ENCODE results near the gene RPL3. TPM values are rescaled to one million over a fixed set of nuclear protein-coding genes. Genes with fewer than 3 reads are reported as not detected.
A peak's percentile ranks its signal among the peaks of the same experiment; 100 is the strongest.

RPL3 gene
- total RNA-seq, 1 experiment from 2014 or later = 3,009 TPM

DNA sequence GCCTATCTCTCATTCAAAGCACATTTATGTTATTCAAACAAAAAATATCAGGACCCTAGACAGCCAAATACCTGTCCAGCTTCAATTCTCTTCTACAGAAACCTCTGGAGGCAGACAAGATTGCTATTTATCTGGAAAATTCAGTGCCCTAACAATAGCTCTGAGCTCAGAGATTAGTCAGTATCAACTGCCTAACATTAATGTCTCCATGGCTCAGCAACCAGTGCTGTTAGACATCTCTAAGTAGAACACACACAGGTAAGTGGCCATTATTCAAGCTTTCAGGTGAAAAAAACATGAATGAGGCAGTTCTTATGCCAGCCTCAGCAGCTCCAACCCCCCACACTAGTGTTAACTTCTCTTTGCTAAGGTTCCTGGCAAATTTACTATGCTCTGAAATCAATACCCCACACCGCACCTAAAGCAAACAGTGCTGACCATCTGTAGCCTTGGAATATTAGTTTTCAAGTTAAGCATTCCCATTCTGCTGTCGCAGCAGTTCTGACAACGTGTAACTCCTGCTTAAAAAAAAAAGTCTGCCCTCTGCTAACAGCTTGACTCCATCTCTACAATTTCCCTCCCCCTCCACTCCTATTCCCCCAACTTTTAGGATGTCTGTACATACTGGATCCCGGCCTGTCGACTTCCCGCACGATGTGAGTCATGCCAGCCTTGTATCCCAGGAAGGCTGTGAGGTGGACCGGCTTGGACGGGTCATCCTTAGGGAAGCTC is 1.5 kb downstream of the RPL3 start (continued):
- TF ChIP-seq ZNF671 (CRISPR knock-in tag; IDR thresholded peaks at IDR 0.05) (no peak), CREB1 (CRISPR knock-in tag; IDR thresholded peaks at IDR 0.05) (no peak), RORB (CRISPR knock-in tag; IDR thresholded peaks at IDR 0.05) (0 out of 2 replicates have a peak, but pooled peaks have one; percentile 2), EMX1 (CRISPR knock-in tag; IDR thresholded peaks at IDR 0.05) (0 out of 2 replicates have a peak, but pooled peaks have one; percentile 74)

DNA sequence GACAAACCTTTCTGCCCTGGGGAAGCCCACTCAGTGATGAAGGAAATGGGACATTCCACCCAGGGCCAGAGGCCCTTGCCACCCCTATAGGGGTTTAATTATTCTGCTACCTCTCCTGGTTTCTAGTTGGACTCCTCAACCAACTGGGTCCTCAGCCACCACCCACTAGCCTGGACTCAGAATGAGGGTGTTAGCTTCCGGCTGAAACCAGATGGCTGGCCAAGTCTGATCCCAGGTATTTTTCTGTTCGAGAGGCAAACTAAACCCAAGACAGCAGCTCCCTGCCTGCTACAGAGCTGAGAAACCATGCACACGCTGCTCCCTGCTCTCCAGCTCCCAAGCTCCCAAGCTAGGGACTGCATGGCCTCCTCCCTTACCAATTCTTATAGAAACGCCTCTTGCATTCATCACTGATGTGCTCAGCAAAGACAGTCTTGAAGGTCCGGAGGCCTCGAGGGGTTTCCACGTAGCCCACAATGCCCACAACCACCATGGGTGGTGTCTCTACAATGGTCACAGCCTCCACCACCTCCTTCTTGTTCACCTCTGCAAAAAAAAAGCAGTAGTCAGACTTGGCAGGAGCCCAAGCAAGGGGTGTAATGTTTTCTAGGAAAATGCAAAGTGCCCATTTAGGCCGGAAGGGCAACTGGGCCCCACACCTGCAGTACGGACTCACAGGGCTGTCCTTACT is 2.2 kb downstream of the RPL3 start:
- H3K4me1 Mint-ChIP-seq = peaks cover 56% of the 10 kb centered on the region
- ChIA-PET POLR2A (interaction anchor here (0.6 to 1.8 kb wide), 3 partner anchors 67 to 1029 kb away, joined by 4 to 5 read pairs (median 5); no protein-coding TSS in a partner anchor), CTCF (interaction anchor here (0.5 to 3.1 kb wide), 11 partner anchors 14 to 203 kb away, joined by 3 to 24 read pairs (median 4); partner anchors contain the start of gene ATF4)
- ATAC-seq (no peak), DNase-seq (ENCODE audit: low spot score) (no peak)
- H3K27ac Mint-ChIP-seq = peak overlapping the region; percentile 100
- H3K27me3 Mint-ChIP-seq (ENCODE audit: low read depth) = peaks cover 4% of the 10 kb centered on the region; the same call in 1 of the 2 replicates
- H3K36me3 Mint-ChIP-seq = peaks cover 72% of the 10 kb centered on the region
- TF ChIP-seq ZNF232 (CRISPR knock-in tag; IDR thresholded peaks at IDR 0.05) = no peak
- TF ChIP-seq NFATC4 (CRISPR knock-in tag; IDR thresholded peaks at IDR 0.05) = 0 out of 2 replicates have a peak, but pooled peaks have one; percentile 40
- H3K4me3 Mint-ChIP-seq = peak overlapping the region; percentile 99
- H3K9me3 Mint-ChIP-seq = no peaks in the 10 kb centered on the region

DNA sequence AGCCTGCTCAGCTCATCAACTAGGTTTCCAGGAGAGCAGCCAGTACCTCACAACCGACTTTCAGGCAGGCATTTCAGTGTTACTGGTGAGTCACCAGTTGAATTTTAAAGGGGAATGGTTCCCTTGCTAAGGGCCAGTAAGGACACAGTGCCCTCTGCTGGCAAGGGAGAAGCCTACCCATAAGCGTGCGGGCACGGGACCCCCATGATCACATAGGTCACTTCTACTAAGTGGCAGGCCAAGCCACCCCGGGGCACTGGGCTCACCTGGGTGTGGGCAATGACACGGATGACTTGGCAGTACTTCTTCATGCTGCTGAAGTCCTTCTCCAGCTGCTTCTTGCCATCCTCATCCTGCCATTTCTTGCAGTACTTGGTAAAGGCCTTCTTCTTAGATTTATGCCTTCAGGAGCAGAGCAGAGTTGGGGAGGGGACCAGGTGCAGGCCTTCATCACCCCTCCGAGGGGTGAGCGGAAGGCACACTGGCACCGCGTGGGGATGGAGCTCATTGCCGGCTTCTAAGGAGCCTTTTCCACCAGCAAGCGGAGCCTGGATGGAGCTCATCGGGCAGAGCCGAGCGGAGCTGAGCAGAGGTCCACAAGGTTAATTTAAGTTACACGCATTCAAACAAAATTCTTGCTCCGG is 2.9 kb downstream of the RPL3 start:
- H3K36me3 Mint-ChIP-seq = peaks cover 79% of the 10 kb centered on the region
- H3K9me3 Mint-ChIP-seq = no peaks in the 10 kb centered on the region
- POLR2A ChIA-PET = interaction anchor here (1.7 to 1.8 kb wide), 2 partner anchors 67 to 102 kb away, joined by 4 to 5 read pairs; no protein-coding TSS in a partner anchor
- peak overlapping the region; percentile 100 for H3K27ac Mint-ChIP-seq
- peaks cover 4% of the 10 kb centered on the region; the same call in 1 of the 2 replicates for H3K27me3 Mint-ChIP-seq (ENCODE audit: low read depth)
- peaks cover 59% of the 10 kb centered on the region for H3K4me1 Mint-ChIP-seq
- DNase-seq (ENCODE audit: low spot score) (peak; percentile 77), ATAC-seq (peak; percentile 8)
- CTCF ChIA-PET = interaction anchor here (0.6 to 3.1 kb wide), 15 partner anchors 10 to 207 kb away, joined by 3 to 24 read pairs (median 4); partner anchors contain the start of gene ATF4
- TF ChIP-seq, protein P1, sequence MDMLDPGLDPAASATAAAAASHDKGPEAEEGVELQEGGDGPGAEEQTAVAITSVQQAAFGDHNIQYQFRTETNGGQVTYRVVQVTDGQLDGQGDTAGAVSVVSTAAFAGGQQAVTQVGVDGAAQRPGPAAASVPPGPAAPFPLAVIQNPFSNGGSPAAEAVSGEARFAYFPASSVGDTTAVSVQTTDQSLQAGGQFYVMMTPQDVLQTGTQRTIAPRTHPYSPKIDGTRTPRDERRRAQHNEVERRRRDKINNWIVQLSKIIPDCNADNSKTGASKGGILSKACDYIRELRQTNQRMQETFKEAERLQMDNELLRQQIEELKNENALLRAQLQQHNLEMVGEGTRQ (CRISPR knock-in tag; IDR thresholded peaks at IDR 0.05) = no peak
- TF ChIP-seq CREM (CRISPR knock-in tag; IDR thresholded peaks at IDR 0.05) (no peak), GRHL2 (CRISPR knock-in tag; IDR thresholded peaks at IDR 0.05; ENCODE audit: insufficient replicate concordance, severe bottlenecking) (no peak), SMAD3 (CRISPR knock-in tag; IDR thresholded peaks at IDR 0.05; ENCODE audit: borderline replicate concordance) (no peak), ZNF263 (CRISPR knock-in tag; IDR thresholded peaks at IDR 0.05; ENCODE audit: low read depth) (no peak), TP53 (CRISPR knock-in tag; IDR thresholded peaks at IDR 0.05) (no peak), ZNF671 (CRISPR knock-in tag; IDR thresholded peaks at IDR 0.05) (0 out of 2 replicates have a peak, but pooled peaks have one; percentile 43), FOXJ3 (CRISPR knock-in tag; IDR thresholded peaks at IDR 0.05; ENCODE audit: borderline replicate concordance) (no peak), NFE2L1 (CRISPR knock-in tag; IDR thresholded peaks at IDR 0.05) (no peak), EMX1 (CRISPR knock-in tag; IDR thresholded peaks at IDR 0.05) (peak; percentile 61; the same call in 1 of the 2 replicates), KAT7 (CRISPR knock-in tag; IDR thresholded peaks at IDR 0.05; ENCODE audit: borderline replicate concordance) (no peak), GTF2I (CRISPR knock-in tag; conservative IDR thresholded peaks at IDR 0.05) (no peak)
- TF ChIP-seq, protein P2, sequence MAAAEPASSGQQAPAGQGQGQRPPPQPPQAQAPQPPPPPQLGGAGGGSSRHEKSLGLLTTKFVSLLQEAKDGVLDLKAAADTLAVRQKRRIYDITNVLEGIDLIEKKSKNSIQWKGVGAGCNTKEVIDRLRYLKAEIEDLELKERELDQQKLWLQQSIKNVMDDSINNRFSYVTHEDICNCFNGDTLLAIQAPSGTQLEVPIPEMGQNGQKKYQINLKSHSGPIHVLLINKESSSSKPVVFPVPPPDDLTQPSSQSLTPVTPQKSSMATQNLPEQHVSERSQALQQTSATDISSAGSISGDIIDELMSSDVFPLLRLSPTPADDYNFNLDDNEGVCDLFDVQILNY (CRISPR knock-in tag; IDR thresholded peaks at IDR 0.05) = no peak
- TF ChIP-seq, protein P3, sequence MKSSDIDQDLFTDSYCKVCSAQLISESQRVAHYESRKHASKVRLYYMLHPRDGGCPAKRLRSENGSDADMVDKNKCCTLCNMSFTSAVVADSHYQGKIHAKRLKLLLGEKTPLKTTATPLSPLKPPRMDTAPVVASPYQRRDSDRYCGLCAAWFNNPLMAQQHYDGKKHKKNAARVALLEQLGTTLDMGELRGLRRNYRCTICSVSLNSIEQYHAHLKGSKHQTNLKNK (CRISPR knock-in tag; IDR thresholded peaks at IDR 0.05) = no peak
- TF ChIP-seq, protein P4, sequence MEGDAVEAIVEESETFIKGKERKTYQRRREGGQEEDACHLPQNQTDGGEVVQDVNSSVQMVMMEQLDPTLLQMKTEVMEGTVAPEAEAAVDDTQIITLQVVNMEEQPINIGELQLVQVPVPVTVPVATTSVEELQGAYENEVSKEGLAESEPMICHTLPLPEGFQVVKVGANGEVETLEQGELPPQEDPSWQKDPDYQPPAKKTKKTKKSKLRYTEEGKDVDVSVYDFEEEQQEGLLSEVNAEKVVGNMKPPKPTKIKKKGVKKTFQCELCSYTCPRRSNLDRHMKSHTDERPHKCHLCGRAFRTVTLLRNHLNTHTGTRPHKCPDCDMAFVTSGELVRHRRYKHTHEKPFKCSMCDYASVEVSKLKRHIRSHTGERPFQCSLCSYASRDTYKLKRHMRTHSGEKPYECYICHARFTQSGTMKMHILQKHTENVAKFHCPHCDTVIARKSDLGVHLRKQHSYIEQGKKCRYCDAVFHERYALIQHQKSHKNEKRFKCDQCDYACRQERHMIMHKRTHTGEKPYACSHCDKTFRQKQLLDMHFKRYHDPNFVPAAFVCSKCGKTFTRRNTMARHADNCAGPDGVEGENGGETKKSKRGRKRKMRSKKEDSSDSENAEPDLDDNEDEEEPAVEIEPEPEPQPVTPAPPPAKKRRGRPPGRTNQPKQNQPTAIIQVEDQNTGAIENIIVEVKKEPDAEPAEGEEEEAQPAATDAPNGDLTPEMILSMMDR (IDR thresholded peaks at IDR 0.05) = peak; percentile 24; the same call in 1 of the 2 replicates
- TF ChIP-seq, protein P5, sequence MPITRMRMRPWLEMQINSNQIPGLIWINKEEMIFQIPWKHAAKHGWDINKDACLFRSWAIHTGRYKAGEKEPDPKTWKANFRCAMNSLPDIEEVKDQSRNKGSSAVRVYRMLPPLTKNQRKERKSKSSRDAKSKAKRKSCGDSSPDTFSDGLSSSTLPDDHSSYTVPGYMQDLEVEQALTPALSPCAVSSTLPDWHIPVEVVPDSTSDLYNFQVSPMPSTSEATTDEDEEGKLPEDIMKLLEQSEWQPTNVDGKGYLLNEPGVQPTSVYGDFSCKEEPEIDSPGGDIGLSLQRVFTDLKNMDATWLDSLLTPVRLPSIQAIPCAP (CRISPR knock-in tag; IDR thresholded peaks at IDR 0.05) = no peak
- TF ChIP-seq, protein P6, sequence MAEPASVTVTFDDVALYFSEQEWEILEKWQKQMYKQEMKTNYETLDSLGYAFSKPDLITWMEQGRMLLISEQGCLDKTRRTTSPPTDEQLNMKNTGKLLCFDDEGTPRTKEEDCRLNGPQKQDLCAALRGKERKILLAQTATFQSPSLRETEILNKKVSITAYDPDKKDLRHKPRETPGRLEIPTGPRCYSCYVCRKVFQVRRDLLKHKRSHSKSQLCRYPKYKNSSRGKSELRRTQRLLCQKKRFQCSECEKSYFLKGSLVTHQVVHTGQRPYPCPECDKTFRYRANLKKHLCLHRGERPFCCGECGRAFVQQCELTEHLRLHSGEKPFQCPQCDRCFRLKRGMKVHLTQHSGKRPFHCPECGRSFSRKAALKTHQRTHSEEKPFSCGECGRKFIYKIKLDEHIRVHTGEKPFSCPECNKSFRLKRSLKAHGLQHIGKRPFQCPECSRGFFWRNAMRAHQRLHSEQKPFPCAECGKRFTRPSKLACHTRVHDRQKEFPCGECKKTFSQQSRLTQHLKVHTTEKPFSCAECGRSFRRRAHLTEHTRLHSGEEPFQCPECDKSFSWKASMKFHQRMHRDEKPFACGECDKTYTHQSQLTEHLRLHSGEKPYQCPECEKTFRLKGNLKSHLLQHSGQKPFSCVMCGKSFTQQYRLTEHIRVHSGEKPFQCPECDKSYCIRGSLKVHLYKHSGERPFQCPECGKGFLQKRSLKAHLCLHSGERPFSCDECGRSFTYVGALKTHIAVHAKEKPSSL (CRISPR knock-in tag; conservative IDR thresholded peaks at IDR 0.05) = no peak
- TF ChIP-seq, protein P7, sequence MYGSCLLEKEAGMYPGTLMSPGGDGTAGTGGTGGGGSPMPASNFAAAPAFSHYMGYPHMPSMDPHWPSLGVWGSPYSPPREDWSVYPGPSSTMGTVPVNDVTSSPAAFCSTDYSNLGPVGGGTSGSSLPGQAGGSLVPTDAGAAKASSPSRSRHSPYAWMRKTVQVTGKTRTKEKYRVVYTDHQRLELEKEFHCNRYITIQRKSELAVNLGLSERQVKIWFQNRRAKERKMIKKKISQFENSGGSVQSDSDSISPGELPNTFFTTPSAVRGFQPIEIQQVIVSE (CRISPR knock-in tag; IDR thresholded peaks at IDR 0.05; ENCODE audit: borderline replicate concordance) = no peak
- H3K4me3 Mint-ChIP-seq = peak overlapping the region; percentile 99
